ENCODE data around the gene ADAD1.

The ADAD1 gene

DNA sequence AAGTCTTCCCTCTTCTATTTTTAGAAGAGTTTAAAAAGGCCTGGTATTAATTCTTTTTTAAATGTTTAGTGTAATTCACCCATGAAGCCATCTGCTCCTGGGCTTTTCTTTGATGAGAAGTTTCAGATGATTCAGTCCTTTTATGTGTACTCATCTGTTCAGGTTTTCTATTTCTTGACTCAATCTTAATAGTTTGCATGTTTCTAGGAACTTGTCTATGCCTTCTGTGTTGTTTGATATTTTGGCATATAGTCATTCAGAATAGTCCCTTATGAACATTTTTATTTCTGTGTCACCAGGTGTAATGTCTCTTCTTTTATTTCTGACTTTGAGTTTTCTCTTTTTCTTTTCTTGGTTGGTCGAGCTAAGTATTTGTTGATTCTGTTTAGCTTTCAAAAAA is 97.9 kb downstream of the ADAD1 start:
- Histone ChIP-seq H3K27me3 (replicated peaks; ENCODE audit: control insufficient read depth, insufficient read depth, low read length) (no peaks in the 10 kb centered on the region), H3K4me3 (replicated peaks; ENCODE audit: low read depth, low read length) (no peak overlapping the region), H3K36me3 (ENCODE audit: control insufficient read depth, insufficient read depth, low read length) (no peaks in the 10 kb centered on the region)
- TF ChIP-seq, protein P1, sequence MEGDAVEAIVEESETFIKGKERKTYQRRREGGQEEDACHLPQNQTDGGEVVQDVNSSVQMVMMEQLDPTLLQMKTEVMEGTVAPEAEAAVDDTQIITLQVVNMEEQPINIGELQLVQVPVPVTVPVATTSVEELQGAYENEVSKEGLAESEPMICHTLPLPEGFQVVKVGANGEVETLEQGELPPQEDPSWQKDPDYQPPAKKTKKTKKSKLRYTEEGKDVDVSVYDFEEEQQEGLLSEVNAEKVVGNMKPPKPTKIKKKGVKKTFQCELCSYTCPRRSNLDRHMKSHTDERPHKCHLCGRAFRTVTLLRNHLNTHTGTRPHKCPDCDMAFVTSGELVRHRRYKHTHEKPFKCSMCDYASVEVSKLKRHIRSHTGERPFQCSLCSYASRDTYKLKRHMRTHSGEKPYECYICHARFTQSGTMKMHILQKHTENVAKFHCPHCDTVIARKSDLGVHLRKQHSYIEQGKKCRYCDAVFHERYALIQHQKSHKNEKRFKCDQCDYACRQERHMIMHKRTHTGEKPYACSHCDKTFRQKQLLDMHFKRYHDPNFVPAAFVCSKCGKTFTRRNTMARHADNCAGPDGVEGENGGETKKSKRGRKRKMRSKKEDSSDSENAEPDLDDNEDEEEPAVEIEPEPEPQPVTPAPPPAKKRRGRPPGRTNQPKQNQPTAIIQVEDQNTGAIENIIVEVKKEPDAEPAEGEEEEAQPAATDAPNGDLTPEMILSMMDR (IDR thresholded peaks at IDR 0.05; ENCODE audit: insufficient read depth, low read length, poor library complexity, severe bottlenecking), result no peak
- no peak for DNase-seq (ENCODE audit: extremely low read depth, insufficient read length)
